AG09309 (cell line): ENCODE data around the gene SERPINB10.
"Not testable (repeated sequence)": the region's sequence is repeated elsewhere in the genome, so short reads cannot be mapped to it uniquely, and the experiment has no call there.

Experiments used
- DNase-seq: peaks from one replicate; pipeline ENCODE4 v3.0.0-alpha.2; 2010; ENCODE audit warnings: low read depth
- H3K4me3 ChIP-seq: 2 replicates; pipeline ENCODE4 v1.5.1; 2011; ENCODE audit warnings: mild to moderate bottlenecking, low read depth, low read length, moderate library complexity; ENCODE audit not compliant: control insufficient read depth
- CTCF ChIP-seq: IDR thresholded peaks from 2 replicates; pipeline ENCODE4 v1.5.1; 2011; ENCODE audit warnings: mild to moderate bottlenecking, low read depth, low read length, inconsistent platforms; ENCODE audit not compliant: insufficient read depth, control insufficient read depth; ENCODE audit errors: missing control alignments

SERPINB10 gene

GRCh38 chr18:63940008-63940407 lies 32.2 kb downstream of the SERPINB10 start:
- no peak for DNase-seq
- no peak for TF ChIP-seq CTCF
- no peak overlapping the region for H3K4me3 ChIP-seq

- not testable (repeated sequence) for DNase-seq
Observed at GRCh38 chr18:63940543-63941050, 32.8 kb downstream of the SERPINB10 start.

GRCh38 chr18:63947051-63947790 lies 39.5 kb downstream of the SERPINB10 start:
- H3K4me3 ChIP-seq = no peak overlapping the region
- no peak for DNase-seq
- no peak for TF ChIP-seq CTCF

More at GRCh38 chr18:63940543-63941050, 32.8 kb downstream of the SERPINB10 start:
- H3K4me3 ChIP-seq = not testable (repeated sequence)

GRCh38 chr18:63949068-63949737 lies 41.4 kb downstream of the SERPINB10 start, which contains the start of gene HMSD:
TSS of gene HMSD (plus strand) at chr18:63949301. CDS start at chr18:63953456, 4,155 bp downstream.
- peak; percentile 30 for TF ChIP-seq CTCF

GRCh38 chr18:63951302-63951705 lies 43.5 kb downstream of the SERPINB10 start:
- H3K4me3 ChIP-seq = no peak overlapping the region
- DNase-seq = no peak
- TF ChIP-seq CTCF = peak; percentile 54

More at GRCh38 chr18:63949068-63949737, 41.4 kb downstream of the SERPINB10 start, which contains the start of gene HMSD:
- no peak within 1 kb of the TSS; the same call in 1 of the 2 replicates for H3K4me3 ChIP-seq
- no peak for DNase-seq

GRCh38 chr18:63953811-63954210 lies 46.1 kb downstream of the SERPINB10 start:
- no peak for DNase-seq
- no peak overlapping the region for H3K4me3 ChIP-seq
- no peak for TF ChIP-seq CTCF

GRCh38 chr18:63956755-63957154 lies 49.0 kb downstream of the SERPINB10 start:
- no peak for DNase-seq
- no peak overlapping the region for H3K4me3 ChIP-seq
- TF ChIP-seq CTCF = no peak
